LoVo (cell line): ENCODE data around the gene MYOM3.

ENCODE experiments used
- DNase-seq: peaks from one replicate; pipeline ENCODE4 v3.0.0-alpha.2; 2016; ENCODE audit warnings: low spot score

MYOM3 gene

GRCh38 chr1:24138476-24139221 lies 26.7 kb upstream of the MYOM3 start:
- no peak for DNase-seq

- DNase-seq = no peak
Observed at GRCh38 chr1:24136956-24137539, 25.1 kb upstream of the MYOM3 start.

DNA sequence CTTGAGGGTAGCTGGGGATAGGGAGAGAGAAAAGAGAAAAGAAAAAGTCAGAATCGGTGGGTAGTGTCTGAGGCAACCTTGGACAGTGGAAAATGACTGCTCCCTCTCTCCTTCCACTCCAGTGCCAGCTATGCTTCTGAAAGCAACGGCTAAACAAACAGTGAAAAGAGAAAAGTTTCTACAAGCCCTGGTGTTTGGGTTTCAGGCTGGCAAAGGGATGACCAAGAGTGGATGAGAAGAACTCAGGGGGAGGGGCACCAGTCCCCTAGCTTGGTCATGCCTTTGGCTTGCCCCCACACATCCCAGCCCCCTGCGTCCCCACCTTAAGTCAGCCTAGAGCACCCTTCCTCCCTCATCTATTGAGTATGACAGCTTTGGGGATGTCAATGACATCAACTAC lies 22.4 kb upstream of the MYOM3 start:
- no peak for DNase-seq

DNA sequence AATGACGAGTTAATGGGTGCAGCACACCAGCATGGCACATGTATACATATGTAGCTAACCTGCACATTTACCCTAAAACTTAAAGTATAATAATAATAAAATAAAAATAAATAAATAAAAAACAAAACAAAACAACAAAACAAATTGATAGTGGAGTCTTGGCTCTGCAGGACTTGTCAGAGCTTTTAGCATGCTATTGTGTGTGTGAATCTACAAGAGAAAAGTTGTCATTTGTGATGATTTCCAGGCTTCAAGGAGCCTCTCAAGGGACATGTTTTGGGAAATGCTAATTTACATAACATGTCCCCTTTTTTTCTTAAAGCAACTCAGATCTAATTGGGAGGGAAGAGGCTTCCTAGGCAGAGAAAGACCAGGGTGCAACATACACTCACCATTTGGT lies 21.9 kb upstream of the MYOM3 start:
- no peak for DNase-seq

- DNase-seq = no peak
Observed at GRCh38 chr1:24130385-24130784, 18.4 kb upstream of the MYOM3 start.

- no peak for DNase-seq
Observed at GRCh38 chr1:24127801-24128363, 15.9 kb upstream of the MYOM3 start.

GRCh38 chr1:24127134-24127800 lies 15.3 kb upstream of the MYOM3 start:
- DNase-seq = no peak

DNA sequence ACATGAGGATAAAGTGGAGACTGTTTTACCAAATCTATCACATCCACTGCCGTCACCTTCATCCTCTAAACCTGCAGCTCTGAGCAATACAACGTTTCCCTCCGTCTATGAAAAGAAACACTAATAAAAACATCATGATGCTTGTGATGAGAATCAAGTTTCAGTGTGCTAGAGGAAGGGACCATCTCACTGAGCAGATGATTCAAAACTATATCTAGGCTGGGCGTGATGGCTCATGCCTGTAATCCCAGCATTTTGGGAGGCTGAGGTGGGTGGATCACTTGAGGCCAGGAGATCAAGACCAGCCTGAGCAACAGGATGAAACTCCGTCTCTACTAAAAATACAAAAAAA lies 14.7 kb upstream of the MYOM3 start:
- no peak for DNase-seq

- DNase-seq = no peak
Observed at GRCh38 chr1:24126018-24126671, 14.2 kb upstream of the MYOM3 start.

DNA sequence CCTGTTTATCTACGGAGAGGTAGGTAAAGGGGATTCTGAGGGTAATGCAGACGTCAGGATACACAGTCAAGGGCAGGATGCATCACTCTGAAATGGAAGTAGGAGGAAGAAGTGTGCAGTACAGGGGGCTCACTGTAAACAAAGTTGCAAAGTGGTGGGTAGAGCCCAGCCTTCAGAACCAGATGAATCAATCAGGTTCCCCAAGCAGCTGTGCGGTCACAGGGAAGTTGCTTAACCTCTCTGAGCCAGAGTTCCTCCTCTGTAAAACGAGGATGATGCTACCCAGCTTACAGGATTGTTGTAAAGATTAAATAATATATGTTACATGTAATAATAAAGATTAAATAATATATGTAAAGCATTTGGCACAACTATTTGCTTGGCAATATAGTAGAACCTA lies 13.5 kb upstream of the MYOM3 start:
- DNase-seq = no peak

DNA sequence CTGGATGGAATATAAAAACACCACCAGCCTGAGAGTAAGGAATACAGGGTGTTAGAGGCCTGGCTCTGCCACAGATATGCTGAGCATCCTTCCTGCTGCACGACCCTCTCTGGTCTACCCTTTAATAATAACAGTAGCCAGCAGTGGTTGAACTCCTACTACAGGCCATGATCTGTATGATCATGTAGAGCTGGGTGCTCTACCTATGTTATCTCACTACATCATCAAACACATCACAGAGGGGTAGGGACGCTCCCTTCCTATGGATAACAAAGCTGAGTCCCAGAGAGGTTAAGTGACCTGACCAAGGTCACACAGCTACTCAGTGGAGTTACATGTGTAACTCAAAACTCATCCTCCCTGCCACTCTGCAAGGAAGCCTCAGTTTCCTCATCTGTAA lies 13.0 kb upstream of the MYOM3 start:
- DNase-seq = no peak

GRCh38 chr1:24123611-24124010 lies 11.7 kb upstream of the MYOM3 start:
- DNase-seq = no peak

- DNase-seq = no peak
Observed at GRCh38 chr1:24122776-24123175, 10.8 kb upstream of the MYOM3 start.

- DNase-seq = no peak
Observed at GRCh38 chr1:24121406-24121805, 9.5 kb upstream of the MYOM3 start.

- no peak for DNase-seq
Observed at GRCh38 chr1:24120965-24121364, 9.0 kb upstream of the MYOM3 start.

DNA sequence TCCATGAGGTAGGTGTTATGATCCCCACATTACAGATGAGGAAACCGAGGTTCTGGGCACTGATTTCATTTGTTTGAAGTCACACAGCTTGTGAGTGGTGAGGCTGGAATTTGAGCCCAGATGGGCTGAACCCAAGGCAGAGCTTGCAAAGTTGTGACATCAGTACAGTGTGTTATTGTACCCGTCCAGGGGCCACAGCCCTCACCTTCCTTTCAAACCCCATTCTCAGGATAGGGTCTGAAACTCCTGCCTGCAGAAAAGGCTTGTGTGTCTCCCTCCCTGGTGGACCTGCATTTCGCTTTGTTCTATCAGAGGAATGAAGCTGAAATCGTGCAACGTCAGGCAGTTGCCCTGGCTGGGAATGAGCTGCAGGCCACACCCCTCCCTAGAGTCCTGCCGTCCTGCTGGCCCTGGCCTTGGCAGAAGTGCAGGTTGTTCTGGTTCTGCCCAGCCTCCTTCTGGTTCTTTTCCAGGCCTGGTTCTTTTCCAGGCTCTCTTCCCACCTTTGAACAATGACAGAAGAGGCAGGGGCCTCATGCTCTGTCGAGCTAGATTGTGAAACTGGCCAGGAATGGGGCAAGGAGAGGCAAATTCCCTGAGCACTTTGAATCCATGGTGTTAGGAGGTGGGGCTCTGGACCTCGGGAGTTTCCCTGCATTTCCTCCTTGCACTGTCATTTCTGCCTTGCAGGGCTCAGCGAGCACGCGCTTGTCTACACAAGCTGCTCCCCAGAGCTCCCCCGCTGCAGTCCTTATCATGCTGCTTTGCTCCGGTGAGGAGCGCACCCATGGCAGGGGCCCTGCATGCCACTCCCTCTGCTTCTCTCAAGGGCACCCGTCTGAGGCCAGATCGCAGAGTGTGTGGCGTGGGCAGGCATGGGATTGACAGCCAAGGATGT lies 8.2 kb upstream of the MYOM3 start:
- DNase-seq = no peak

DNA sequence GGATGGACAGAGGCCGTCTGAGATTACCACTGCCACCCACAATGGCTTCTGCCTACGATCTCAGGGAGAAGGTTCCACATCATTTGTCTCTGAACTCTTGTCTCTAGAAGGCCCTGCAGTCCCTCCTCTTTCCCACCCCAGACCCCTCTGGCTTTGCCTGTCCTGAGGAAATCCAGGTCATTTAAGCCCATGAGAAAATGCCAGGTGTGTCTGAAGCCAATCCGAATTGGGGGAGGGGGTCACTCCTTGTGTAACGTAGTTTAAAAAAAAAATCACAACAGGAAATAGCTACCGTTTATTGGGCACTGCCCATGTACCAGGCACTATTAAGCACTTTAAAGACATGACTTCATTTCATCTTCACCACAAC lies 7.5 kb upstream of the MYOM3 start:
- DNase-seq = no peak

- peak; percentile 68 for DNase-seq
Observed at GRCh38 chr1:24118410-24119242, 6.7 kb upstream of the MYOM3 start.

- peak; percentile 79 for DNase-seq
Observed at GRCh38 chr1:24117722-24118409, 5.9 kb upstream of the MYOM3 start.

DNA sequence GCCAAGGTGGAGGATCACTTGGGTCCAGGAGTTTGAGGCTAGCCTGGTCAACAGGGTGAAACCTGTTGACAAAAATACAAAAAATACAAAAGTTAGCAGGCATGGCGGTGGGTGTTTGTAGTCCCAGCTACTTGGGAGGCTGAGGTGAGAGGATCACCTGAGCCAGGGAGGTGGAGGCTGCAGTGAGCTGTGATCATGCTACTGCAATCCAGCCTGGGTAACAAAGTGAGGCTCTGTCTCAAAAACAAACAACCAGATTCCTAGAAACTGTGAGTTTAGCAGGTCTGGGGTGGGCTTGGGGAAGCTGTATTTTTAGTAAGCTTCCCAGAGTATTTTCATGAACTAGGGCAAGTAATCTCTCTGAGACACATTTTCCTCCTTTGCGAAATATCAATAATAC lies 5.2 kb upstream of the MYOM3 start:
- DNase-seq = no peak
